GM23248 (cell line): ENCODE results near the gene ZNRF2.

Experiments
- EZH2 ChIP-seq: fragments of 200-600 bp; sonication (generic); IDR thresholded peaks from 2 replicates; pipeline ENCODE4 v1.6.1; 2018; ENCODE audit warnings: antibody characterized with exemption, mild to moderate bottlenecking; ENCODE audit not compliant: insufficient read depth, poor library complexity, severe bottlenecking
- EZH2phosphoT487 ChIP-seq: fragments of 200-600 bp; sonication (generic); IDR thresholded peaks from 2 replicates; pipeline ENCODE4 v1.6.1; 2018; ENCODE audit warnings: antibody characterized with exemption, moderate library complexity, mild to moderate bottlenecking, low read depth; ENCODE audit not compliant: insufficient read depth

DNA sequence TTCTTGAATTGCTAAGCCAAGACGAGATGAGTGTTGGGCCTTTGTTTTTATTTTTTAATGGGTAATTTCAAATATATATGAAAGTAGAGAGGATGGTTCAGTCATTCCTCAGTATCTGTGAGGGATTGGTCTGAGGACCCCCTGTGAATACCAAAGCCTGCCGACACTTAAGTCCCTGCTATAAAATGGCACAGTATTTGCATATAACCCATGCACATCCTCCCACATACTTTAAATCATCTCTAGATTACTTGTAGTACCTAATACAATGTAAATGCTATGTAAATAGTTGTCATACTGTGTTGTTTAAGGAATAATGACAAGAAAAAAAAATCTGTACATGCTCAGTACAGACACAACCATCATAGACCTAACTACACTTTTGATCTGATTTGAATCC lies 120.8 kb downstream of the ZNRF2 start:
- TF ChIP-seq EZH2 (no peak), EZH2phosphoT487 (no peak)
